Mesendoderm (in vitro differentiated cells): Measurements from ENCODE around the gene MICB.
"Not testable (repeated sequence)": the region's sequence is repeated elsewhere in the genome, so short reads cannot be mapped to it uniquely, and the experiment has no call there.

Experiments used
- DNase-seq: peaks from one replicate; pipeline ENCODE4 v3.0.0; 2013
- H2AK5ac ChIP-seq: 2 replicates; pipeline ENCODE4 v1.6.1; 2013; ENCODE audit warnings: low read length, inconsistent platforms
- H2BK120ac ChIP-seq: 2 replicates; pipeline ENCODE4 v1.6.1; 2013; ENCODE audit warnings: low read depth, mild to moderate bottlenecking, low read length, moderate library complexity, mixed read lengths
- H2BK15ac ChIP-seq: replicated peaks from 2 replicates; pipeline ENCODE4 v1.6.1; 2013; ENCODE audit warnings: low read depth, mild to moderate bottlenecking, moderate library complexity
- H2BK5ac ChIP-seq: 2 replicates; pipeline ENCODE4 v1.6.1; 2013; ENCODE audit warnings: low read length, inconsistent platforms
- H3K18ac ChIP-seq: 2 replicates; pipeline ENCODE4 v1.6.1; 2013; ENCODE audit warnings: mild to moderate bottlenecking, low read length, mixed read lengths
- H3K23ac ChIP-seq: one replicate; pipeline ENCODE4 v1.6.1; 2013; ENCODE audit warnings: low read length
- H3K27ac ChIP-seq: 2 replicates; pipeline ENCODE4 v1.5.1; 2013; ENCODE audit warnings: low read depth, mild to moderate bottlenecking, inconsistent platforms, low read length, moderate library complexity
- H3K27me3 ChIP-seq: 2 replicates; pipeline ENCODE4 v1.6.1; 2013; ENCODE audit warnings: low read length, control low read depth, mild to moderate bottlenecking, inconsistent platforms; ENCODE audit not compliant: insufficient read depth, poor library complexity
- H3K36me3 ChIP-seq: 2 replicates; pipeline ENCODE4 v1.6.1; 2013; ENCODE audit warnings: low read length, inconsistent platforms; ENCODE audit not compliant: control insufficient read depth, insufficient read depth
- H3K4ac ChIP-seq: one replicate; pipeline ENCODE4 v1.6.1; 2013; ENCODE audit warnings: low read depth, mild to moderate bottlenecking, low read length, moderate library complexity
- H3K4me1 ChIP-seq: 2 replicates; pipeline ENCODE4 v1.6.1; 2013; ENCODE audit warnings: low read depth, low read length, inconsistent platforms; ENCODE audit not compliant: control insufficient read depth
- H3K4me2 ChIP-seq: 2 replicates; pipeline ENCODE4 v1.6.1; 2013; ENCODE audit warnings: low read length
- H3K4me3 ChIP-seq: 2 replicates; pipeline ENCODE4 v1.5.1; 2013; ENCODE audit warnings: mild to moderate bottlenecking, low read length
- H3K56ac ChIP-seq: one replicate; pipeline ENCODE4 v1.6.1; 2013; ENCODE audit warnings: low read length
- H3K79me1 ChIP-seq: 2 replicates; pipeline ENCODE4 v1.6.1; 2013; ENCODE audit warnings: low read length, inconsistent platforms
- H3K79me2 ChIP-seq: 2 replicates; pipeline ENCODE4 v1.6.1; 2013; ENCODE audit warnings: mild to moderate bottlenecking, low read length; ENCODE audit not compliant: control insufficient read depth, insufficient read depth
- H3K9ac ChIP-seq: 2 replicates; pipeline ENCODE4 v1.6.1; 2013; ENCODE audit warnings: low read length, inconsistent platforms
- H4K5ac ChIP-seq: one replicate; pipeline ENCODE4 v1.6.1; 2013; ENCODE audit warnings: low read length
- H4K8ac ChIP-seq: one replicate; pipeline ENCODE4 v1.6.1; 2013; ENCODE audit warnings: low read depth, mild to moderate bottlenecking, control low read depth, low read length, moderate library complexity
- whole genome bisulfite sequencing: extraction: QIAGEN DNeasy Blood & Tissue Kit; methylation state at CpG from one replicate; pipeline ENCODE4 v1.1.7; 2013; ENCODE audit warnings: low lambda C conversion rate, missing lambda C conversion rate; ENCODE audit not compliant: insufficient coverage; ENCODE audit errors: extremely low coverage; 5-methylcytosine and 5-hydroxymethylcytosine counted together

The MICB gene

DNA sequence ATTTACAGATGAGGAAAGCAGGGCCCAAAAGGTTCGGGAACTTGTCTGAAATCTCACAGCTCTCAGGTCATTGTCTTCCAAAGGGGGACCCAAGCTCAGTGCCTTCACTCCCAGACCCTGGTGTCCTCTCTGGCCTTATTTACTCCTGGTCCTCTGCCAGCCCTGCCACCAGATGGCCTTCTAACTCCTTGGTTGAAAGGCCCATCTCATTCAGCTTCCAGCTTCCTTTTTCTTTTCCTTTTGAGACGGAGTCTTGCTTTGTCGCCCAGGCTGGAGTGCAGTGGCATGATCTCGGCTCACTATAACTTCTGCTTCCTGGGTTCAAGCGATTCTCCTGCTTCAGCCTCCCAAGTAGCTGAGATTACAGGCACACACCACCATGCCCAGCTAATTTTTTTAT, 53.4 kb downstream of the MICB start:
- no CpG with 5 or more reads among the region's 5 CpGs for WGBS
- DNase-seq: peak; percentile 85

DNA sequence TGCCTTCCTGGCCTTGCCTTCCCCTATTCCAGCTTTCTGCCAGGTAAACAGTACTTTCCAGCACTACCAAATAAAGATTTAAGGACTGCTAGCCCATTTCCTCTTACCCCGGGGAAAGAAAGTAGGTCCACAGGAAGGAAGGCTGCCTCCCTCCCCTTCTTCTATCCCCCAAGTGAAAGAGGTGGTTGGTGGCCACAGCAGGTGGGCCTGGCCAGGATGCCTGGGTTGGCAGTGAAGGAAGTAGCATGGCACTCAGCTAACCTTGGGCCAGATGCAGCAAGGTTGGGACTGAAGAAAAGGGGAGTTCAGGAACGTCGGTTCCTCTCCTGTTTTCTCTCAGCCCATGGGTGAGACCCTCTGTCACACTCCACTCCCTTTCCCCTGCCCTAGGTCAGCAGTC, 58.4 kb downstream of the MICB start:
- WGBS: no CpG with 5 or more reads among the region's 3 CpGs
- Histone ChIP-seq H3K4me3 (no peak overlapping the region), H3K79me2 (no peaks in the 10 kb centered on the region), H3K4ac (no peak overlapping the region), H3K4me2 (no peak overlapping the region), H3K56ac (no peak overlapping the region), H3K27me3 (no peaks in the 10 kb centered on the region), H2BK5ac (no peak overlapping the region), H3K9ac (no peak overlapping the region), H2AK5ac (no peak overlapping the region), H2BK15ac (no peak overlapping the region), H3K27ac (no peak overlapping the region), H3K18ac (no peak overlapping the region), H2BK120ac (no peak overlapping the region), H3K4me1 (peaks cover 7% of the 10 kb centered on the region), H3K23ac (no peak overlapping the region), H3K36me3 (peaks cover 6% of the 10 kb centered on the region), H4K8ac (no peak overlapping the region), H4K5ac (no peak overlapping the region), H3K79me1 (no peaks in the 10 kb centered on the region)
- DNase-seq: no peak

More for the DNA sequence above, 53.4 kb downstream of the MICB start:
- H3K4me1 ChIP-seq, H3K9ac ChIP-seq, H2BK15ac ChIP-seq, H2AK5ac ChIP-seq, H3K27me3 ChIP-seq, H3K18ac ChIP-seq, H3K4me2 ChIP-seq, H4K5ac ChIP-seq, H2BK5ac ChIP-seq, H4K8ac ChIP-seq, H3K27ac ChIP-seq, H3K56ac ChIP-seq, H3K79me2 ChIP-seq, H2BK120ac ChIP-seq, H3K23ac ChIP-seq, H3K79me1 ChIP-seq, H3K36me3 ChIP-seq, H3K4me3 ChIP-seq, H3K4ac ChIP-seq: not testable (repeated sequence)

DNA sequence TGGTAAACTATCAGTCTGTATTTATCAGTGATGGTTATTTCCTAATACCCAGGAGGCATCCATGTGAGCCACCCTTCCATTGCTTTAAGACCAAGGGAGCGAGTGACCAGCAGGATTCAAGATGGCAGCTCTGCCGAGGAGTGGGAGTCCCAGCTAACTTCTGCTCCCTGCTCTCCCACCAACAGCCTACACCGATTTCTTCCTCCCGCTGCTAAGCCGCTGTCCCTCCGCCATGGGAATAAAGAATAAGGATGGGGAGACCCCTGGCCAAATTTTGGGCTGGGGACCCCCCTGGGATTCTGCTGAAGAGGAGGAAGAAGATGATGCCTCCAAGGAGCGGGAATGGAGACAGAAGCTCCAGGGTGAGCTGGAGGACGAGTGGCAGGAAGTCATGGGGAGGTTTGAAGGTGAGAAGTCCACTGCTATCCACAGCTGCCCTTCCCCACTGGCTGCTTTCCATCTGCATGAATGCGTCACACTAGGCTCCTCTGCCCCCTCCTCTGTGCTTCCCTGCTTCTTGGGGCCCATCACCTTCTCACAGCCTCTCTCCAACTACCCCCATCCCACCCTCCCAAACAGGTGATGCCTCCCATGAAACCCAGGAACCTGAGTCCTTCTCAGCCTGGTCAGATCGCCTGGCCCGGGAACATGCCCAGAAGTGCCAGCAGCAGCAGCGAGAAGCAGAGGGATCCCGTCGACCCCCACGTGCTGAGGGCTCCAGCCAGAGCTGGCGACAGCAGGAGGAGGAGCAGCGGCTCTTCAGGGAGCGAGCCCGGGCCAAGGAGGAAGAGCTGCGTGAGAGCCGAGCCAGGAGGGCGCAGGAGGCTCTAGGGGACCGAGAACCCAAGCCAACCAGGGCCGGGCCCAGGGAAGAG, 59.7 kb downstream of the MICB start:
- no peak overlapping the region for H3K23ac ChIP-seq
- H3K27ac ChIP-seq: no peak overlapping the region
- no peaks in the 10 kb centered on the region for H3K79me2 ChIP-seq
- H3K4me2 ChIP-seq: no peak overlapping the region
- no peak overlapping the region for H2AK5ac ChIP-seq
- peaks cover 7% of the 10 kb centered on the region for H3K4me1 ChIP-seq
- no peak overlapping the region for H2BK15ac ChIP-seq
- H3K36me3 ChIP-seq: peaks cover 6% of the 10 kb centered on the region
- no peak overlapping the region for H3K4ac ChIP-seq
- no peak overlapping the region for H3K56ac ChIP-seq
- no peaks in the 10 kb centered on the region for H3K79me1 ChIP-seq
- no peak overlapping the region for H4K8ac ChIP-seq
- no peak overlapping the region for H3K18ac ChIP-seq
- no peak overlapping the region for H3K4me3 ChIP-seq
- no peak overlapping the region for H2BK120ac ChIP-seq
- no peaks in the 10 kb centered on the region for H3K27me3 ChIP-seq
- no peak for DNase-seq
- no CpG with 5 or more reads among the region's 24 CpGs for WGBS
- no peak overlapping the region for H3K9ac ChIP-seq
- H2BK5ac ChIP-seq: no peak overlapping the region
- no peak overlapping the region for H4K5ac ChIP-seq

DNA sequence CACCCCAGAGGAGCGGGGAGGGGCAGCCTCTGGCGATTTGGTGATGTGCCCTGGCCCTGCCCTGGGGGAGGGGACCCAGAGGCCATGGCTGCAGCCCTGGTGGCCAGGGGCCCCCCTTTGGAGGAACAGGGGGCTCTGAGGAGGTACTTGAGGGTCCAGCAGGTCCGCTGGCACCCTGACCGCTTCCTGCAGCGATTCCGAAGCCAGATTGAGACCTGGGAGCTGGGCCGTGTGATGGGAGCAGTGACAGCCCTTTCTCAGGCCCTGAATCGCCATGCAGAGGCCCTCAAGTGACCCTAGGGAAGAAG, 60.3 kb downstream of the MICB start:
- Histone ChIP-seq H3K27ac (no peak overlapping the region), H2BK15ac (no peak overlapping the region), H2BK120ac (no peak overlapping the region), H3K4ac (no peak overlapping the region), H4K8ac (no peak overlapping the region), H3K79me2 (no peaks in the 10 kb centered on the region), H3K18ac (no peak overlapping the region), H3K4me3 (no peak overlapping the region), H3K79me1 (no peaks in the 10 kb centered on the region), H3K23ac (no peak overlapping the region), H3K4me1 (peaks cover 7% of the 10 kb centered on the region), H3K36me3 (peaks cover 6% of the 10 kb centered on the region), H3K27me3 (no peaks in the 10 kb centered on the region), H2AK5ac (no peak overlapping the region), H4K5ac (no peak overlapping the region), H3K4me2 (no peak overlapping the region), H2BK5ac (no peak overlapping the region), H3K56ac (no peak overlapping the region), H3K9ac (no peak overlapping the region)
- WGBS: no CpG with 5 or more reads among the region's 8 CpGs
- no peak for DNase-seq

DNA sequence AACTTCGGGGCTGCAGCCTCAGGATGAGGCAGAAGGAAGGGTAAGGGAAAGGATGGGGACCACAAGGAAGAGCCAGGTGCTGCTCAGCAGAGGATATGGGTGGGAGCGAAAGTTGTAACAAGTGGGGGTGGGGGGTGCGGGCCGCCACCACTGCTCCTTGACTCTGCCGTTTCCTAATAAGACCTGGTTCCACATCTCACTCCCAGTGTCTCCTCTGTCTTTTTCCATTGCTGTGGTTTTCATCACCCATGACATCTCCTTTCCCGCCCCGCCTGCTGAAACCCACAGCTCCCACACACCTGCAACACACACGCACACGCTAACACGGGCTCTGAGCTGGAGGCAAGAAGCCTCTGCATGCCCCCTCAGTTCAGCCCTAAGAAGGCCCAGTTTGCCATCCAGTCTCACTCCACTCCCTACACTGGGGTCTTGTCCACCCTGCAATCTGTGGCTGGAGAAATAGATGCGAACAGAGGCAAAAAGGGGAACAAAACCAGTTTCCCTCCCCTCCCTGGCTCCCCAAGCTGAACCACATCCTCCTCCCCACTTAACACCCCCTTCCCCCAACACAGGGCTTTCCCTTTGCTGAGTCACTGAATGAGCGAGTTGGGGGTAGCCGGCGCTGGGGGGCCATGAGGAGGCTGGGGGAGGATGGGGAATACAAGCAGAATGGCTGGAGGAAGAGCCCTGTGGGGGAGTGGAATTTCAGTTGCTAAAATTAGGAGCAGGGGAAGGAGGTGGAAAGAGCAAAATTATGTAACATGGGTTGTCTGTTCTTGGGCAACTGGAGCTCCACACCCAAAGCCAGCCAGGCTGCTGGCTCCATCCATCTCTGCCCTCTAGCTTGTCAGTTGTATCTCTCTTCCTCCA, 60.9 kb downstream of the MICB start:
- no peaks in the 10 kb centered on the region for H3K27me3 ChIP-seq
- DNase-seq: no peak
- no peak overlapping the region for H3K9ac ChIP-seq
- no peak overlapping the region for H3K4me2 ChIP-seq
- peak overlapping the region; percentile 45 for H3K23ac ChIP-seq
- H3K79me2 ChIP-seq: no peaks in the 10 kb centered on the region
- peak overlapping the region; percentile 26 for H3K27ac ChIP-seq
- peaks cover 6% of the 10 kb centered on the region for H3K36me3 ChIP-seq
- H3K4ac ChIP-seq: no peak overlapping the region
- no peak overlapping the region for H3K56ac ChIP-seq
- H3K4me3 ChIP-seq: no peak overlapping the region
- H2BK120ac ChIP-seq: peak overlapping the region; percentile 7
- no CpG with 5 or more reads among the region's 14 CpGs for WGBS
- H4K5ac ChIP-seq: no peak overlapping the region
- H3K18ac ChIP-seq: no peak overlapping the region
- H4K8ac ChIP-seq: no peak overlapping the region
- H2BK5ac ChIP-seq: no peak overlapping the region
- no peaks in the 10 kb centered on the region for H3K79me1 ChIP-seq
- H3K4me1 ChIP-seq: peaks cover 7% of the 10 kb centered on the region
- H2BK15ac ChIP-seq: no peak overlapping the region
- H2AK5ac ChIP-seq: no peak overlapping the region
